Suppressor macrophage treated with lipopolysaccharide for 1 hour (primary cell): Measurements from ENCODE around the gene RBFOX1.

Experiments used
- DNase-seq, 3 donors: peaks; one replicate each; pipeline ENCODE4 v3.0.0-alpha.2; 2020 to 2022

The RBFOX1 gene

GRCh38 chr16:7422036-7422888 lies 89.6 kb downstream of the RBFOX1 start:
- DNase-seq, result no peak

GRCh38 chr16:7423434-7424044 lies 90.9 kb downstream of the RBFOX1 start:
- DNase-seq, result no peak

- no peak for DNase-seq
These were observed 93.5 kb downstream of the RBFOX1 start for GRCh38 chr16:7426161-7426560.

- DNase-seq, result no peak
These were observed 99.1 kb downstream of the RBFOX1 start for GRCh38 chr16:7431723-7432122.

GRCh38 chr16:7436306-7436705 lies 103.7 kb downstream of the RBFOX1 start:
- DNase-seq, result no peak

- no peak for DNase-seq
These were observed 104.6 kb downstream of the RBFOX1 start for GRCh38 chr16:7437135-7437804.

- no peak for DNase-seq
These were observed 105.2 kb downstream of the RBFOX1 start for GRCh38 chr16:7437843-7438242.

- no peak for DNase-seq
These were observed 106.0 kb downstream of the RBFOX1 start for GRCh38 chr16:7438601-7439000.

- DNase-seq, result no peak
These were observed 106.9 kb downstream of the RBFOX1 start for GRCh38 chr16:7439518-7439917.

- no peak for DNase-seq
These were observed 108.3 kb downstream of the RBFOX1 start for GRCh38 chr16:7440886-7441400.

GRCh38 chr16:7442050-7442449 lies 109.4 kb downstream of the RBFOX1 start:
- DNase-seq, result no peak

- DNase-seq, result no peak
These were observed 110.5 kb downstream of the RBFOX1 start for GRCh38 chr16:7443142-7443541.

- no peak for DNase-seq
These were observed 111.2 kb downstream of the RBFOX1 start for GRCh38 chr16:7443648-7444365.

GRCh38 chr16:7449306-7449705 lies 116.7 kb downstream of the RBFOX1 start:
- no peak for DNase-seq

GRCh38 chr16:7449808-7450207 lies 117.2 kb downstream of the RBFOX1 start:
- no peak for DNase-seq

GRCh38 chr16:7450440-7450839 lies 117.8 kb downstream of the RBFOX1 start:
- DNase-seq, result no peak

GRCh38 chr16:7452090-7452489 lies 119.4 kb downstream of the RBFOX1 start:
- no peak for DNase-seq

- DNase-seq, result no peak
These were observed 123.6 kb downstream of the RBFOX1 start for GRCh38 chr16:7456211-7456610.

GRCh38 chr16:7458144-7458543 lies 125.5 kb downstream of the RBFOX1 start:
- DNase-seq, result no peak

GRCh38 chr16:7470344-7470743 lies 137.7 kb downstream of the RBFOX1 start:
- DNase-seq, result no peak

GRCh38 chr16:7471268-7471667 lies 138.6 kb downstream of the RBFOX1 start:
- DNase-seq, result no peak

- DNase-seq, result no peak
These were observed 149.4 kb downstream of the RBFOX1 start for GRCh38 chr16:7482032-7482431.
